ENCODE results near the gene BPHL.

Gene BPHL

DNA sequence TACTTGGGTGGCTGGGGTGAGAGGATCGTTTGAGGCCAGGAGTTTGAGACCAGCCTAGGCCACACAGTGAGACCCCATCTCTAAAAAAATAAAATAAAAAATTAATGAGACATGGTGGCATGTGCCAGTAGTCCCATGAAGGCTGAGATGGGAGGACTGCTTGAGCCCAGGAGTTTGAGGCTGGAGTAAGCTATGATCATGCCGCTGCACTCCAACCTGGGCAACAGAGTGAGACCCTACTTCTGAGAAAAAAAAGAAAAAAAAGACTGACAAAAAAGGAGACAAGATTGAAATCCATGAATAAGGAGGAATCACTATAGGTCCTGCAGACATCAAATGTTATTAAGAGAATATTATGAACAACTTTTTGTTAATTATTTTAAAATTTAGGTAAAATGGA, 23.7 kb upstream of the BPHL start:
- Mint-ChIP-seq H3K9me3 (no peaks in the 10 kb centered on the region), H3K4me3 (no peak overlapping the region), H3K4me1 (ENCODE audit: low read depth) (no peaks in the 10 kb centered on the region), H3K27ac (no peak overlapping the region), H3K36me3 (ENCODE audit: low read depth) (peaks cover 53% of the 10 kb centered on the region), H3K27me3 (no peaks in the 10 kb centered on the region)
- no peak for DNase-seq

DNA sequence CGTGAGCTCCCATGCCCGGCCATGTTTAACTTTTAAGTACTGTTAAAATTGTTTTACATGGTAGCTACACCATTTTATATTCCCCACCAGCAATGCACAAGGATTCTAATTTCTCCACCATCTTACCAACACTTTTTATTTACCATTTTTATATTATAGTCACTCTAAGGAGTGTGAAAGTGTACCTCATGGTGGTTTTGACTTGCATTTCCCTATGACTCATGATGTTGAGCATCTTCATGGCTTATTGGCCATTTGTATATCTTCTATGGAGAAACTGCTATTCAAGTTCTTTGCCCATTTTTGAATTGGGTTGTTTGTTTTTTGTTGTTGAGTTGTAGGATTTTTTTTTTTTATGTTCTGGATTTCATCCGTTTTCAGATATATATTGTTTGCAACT, 15.6 kb upstream of the BPHL start:
- Mint-ChIP-seq H3K27ac (peak overlapping the region; percentile 52), H3K36me3 (ENCODE audit: low read depth) (peaks cover 88% of the 10 kb centered on the region), H3K27me3 (no peaks in the 10 kb centered on the region), H3K9me3 (no peaks in the 10 kb centered on the region), H3K4me3 (no peak overlapping the region), H3K4me1 (ENCODE audit: low read depth) (peaks cover 9% of the 10 kb centered on the region)
- no peak for DNase-seq

GRCh38 chr6:3108746-3109414, 9.6 kb upstream of the BPHL start:
- no peaks in the 10 kb centered on the region for H3K9me3 Mint-ChIP-seq
- peak overlapping the region; percentile 39 for H3K27ac Mint-ChIP-seq
- no peak for DNase-seq
- H3K4me1 Mint-ChIP-seq (ENCODE audit: low read depth), result peaks cover 4% of the 10 kb centered on the region
- no peak overlapping the region for H3K4me3 Mint-ChIP-seq
- no peaks in the 10 kb centered on the region for H3K27me3 Mint-ChIP-seq
- peaks cover 92% of the 10 kb centered on the region for H3K36me3 Mint-ChIP-seq (ENCODE audit: low read depth)

GRCh38 chr6:3109761-3110160, 8.8 kb upstream of the BPHL start:
- Mint-ChIP-seq H3K4me3 (no peak overlapping the region), H3K27ac (no peak overlapping the region), H3K4me1 (ENCODE audit: low read depth) (peaks cover 8% of the 10 kb centered on the region), H3K9me3 (no peaks in the 10 kb centered on the region), H3K27me3 (no peaks in the 10 kb centered on the region), H3K36me3 (ENCODE audit: low read depth) (peaks cover 91% of the 10 kb centered on the region)
- no peak for DNase-seq

DNA sequence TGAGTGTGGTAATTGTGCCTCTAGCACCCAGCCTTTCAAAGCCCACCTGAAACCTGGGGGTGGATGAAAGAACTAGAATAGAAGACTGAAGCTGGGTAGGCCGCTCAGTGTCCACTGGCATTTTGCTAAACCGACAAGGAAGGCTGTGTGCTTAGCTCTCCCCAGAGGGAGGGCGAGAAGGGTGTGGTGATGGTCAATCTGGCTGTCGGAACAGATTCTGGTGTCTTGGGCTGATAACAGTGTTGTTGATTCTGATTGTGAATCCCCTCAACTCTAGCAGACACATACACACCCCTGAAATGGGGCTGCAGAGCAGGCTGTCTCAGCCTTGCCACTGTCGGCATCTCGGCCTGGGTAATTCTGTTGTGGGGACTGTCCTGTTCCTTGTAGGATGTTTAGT, 4.1 kb upstream of the BPHL start:
- Mint-ChIP-seq H3K4me1 (ENCODE audit: low read depth) (peaks cover 22% of the 10 kb centered on the region), H3K9me3 (no peaks in the 10 kb centered on the region), H3K27me3 (no peaks in the 10 kb centered on the region), H3K4me3 (no peak overlapping the region), H3K36me3 (ENCODE audit: low read depth) (peaks cover 58% of the 10 kb centered on the region), H3K27ac (peak overlapping the region; percentile 50)
- no peak for DNase-seq

- no peaks in the 10 kb centered on the region for H3K27me3 Mint-ChIP-seq
- H3K27ac Mint-ChIP-seq, result peak overlapping the region; percentile 85
- peaks cover 27% of the 10 kb centered on the region for H3K4me1 Mint-ChIP-seq (ENCODE audit: low read depth)
- H3K4me3 Mint-ChIP-seq, result peak overlapping the region; percentile 84
- DNase-seq, result no peak
- no peaks in the 10 kb centered on the region for H3K9me3 Mint-ChIP-seq
- peaks cover 24% of the 10 kb centered on the region for H3K36me3 Mint-ChIP-seq (ENCODE audit: low read depth)
Observed at GRCh38 chr6:3117912-3118352, 579 bp upstream of the BPHL start.

DNA sequence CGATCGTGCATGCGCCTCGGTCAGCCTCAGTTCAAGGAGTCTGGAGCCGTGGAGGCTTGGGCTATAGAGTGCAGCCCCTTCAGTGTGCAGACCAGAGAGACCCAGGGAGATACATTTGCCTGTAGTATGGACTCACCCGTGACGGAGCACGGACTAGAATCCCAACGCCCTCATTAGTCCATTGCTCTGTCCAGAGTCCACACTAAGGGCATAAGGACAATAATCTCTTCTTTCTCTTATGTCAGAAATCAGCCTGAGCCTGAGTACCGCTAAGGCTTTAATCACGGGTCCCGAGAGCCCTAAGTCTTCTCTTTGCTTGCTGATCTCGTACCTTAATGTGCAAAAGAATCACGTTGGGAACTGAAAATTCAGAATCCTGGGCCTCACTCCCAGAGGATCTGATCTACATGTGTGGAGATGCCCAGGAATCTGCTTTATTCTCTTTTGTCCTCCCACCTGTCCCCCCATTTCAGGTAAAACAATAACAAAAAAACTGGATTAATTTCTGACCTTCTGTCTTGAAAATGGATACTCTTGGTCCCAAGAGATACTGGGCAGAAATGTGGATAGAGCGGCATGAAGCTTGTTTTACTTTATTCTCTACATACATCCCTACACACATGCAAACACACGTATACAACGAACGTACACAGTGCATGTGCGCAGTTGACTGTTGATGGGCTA, 671 bp downstream of the BPHL start:
- H3K27me3 Mint-ChIP-seq, result no peaks in the 10 kb centered on the region

DNA sequence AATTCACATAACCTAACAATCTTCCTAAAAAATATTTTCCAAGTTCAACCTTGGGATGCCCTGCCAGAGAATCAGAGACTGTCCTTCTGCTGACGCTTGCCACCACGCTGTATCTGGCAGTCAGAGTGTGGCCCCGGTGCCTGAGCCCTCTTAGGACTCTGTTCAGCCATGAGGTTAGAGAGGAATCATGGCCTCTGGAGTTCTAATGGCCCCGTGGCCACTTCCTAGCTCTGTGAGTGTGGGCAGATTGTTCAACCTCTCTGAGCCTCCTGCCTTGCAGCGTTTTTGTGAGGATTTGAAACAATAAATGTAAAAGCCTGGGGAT, 2.2 kb downstream of the BPHL start:
- no peaks in the 10 kb centered on the region for H3K9me3 Mint-ChIP-seq
- no peaks in the 10 kb centered on the region for H3K27me3 Mint-ChIP-seq
- H3K4me3 Mint-ChIP-seq, result no peak overlapping the region
- H3K36me3 Mint-ChIP-seq (ENCODE audit: low read depth), result no peaks in the 10 kb centered on the region
- peaks cover 23% of the 10 kb centered on the region for H3K4me1 Mint-ChIP-seq (ENCODE audit: low read depth)
- no peak for DNase-seq
- H3K27ac Mint-ChIP-seq, result no peak overlapping the region

More for the DNA sequence above, 671 bp downstream of the BPHL start:
- peaks cover 27% of the 10 kb centered on the region for H3K4me1 Mint-ChIP-seq (ENCODE audit: low read depth)
- no peak for DNase-seq
- H3K4me3 Mint-ChIP-seq, result peak overlapping the region; percentile 84
- H3K27ac Mint-ChIP-seq, result peak overlapping the region; percentile 50
- H3K9me3 Mint-ChIP-seq, result no peaks in the 10 kb centered on the region
- peaks cover 13% of the 10 kb centered on the region for H3K36me3 Mint-ChIP-seq (ENCODE audit: low read depth)

DNA sequence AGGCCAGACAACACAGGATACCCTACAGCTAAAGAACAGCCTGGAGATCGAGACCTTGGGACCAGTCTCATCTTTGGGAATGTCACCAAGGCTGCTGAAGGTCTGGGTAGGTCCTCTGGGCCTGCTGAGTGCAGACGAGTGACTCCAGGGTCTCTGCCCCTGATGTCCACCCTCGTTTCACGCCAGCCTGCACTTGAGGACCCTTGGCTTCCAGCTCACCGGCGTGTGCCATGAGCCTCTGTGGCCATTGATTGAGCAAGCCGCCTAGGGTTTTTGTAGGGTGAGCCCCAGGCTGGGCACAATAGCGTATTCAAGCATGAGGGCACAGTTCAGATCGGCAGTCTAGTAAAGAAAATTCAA, 4.3 kb downstream of the BPHL start:
- Mint-ChIP-seq H3K27me3 (no peaks in the 10 kb centered on the region), H3K36me3 (ENCODE audit: low read depth) (no peaks in the 10 kb centered on the region), H3K27ac (no peak overlapping the region), H3K9me3 (no peaks in the 10 kb centered on the region), H3K4me3 (no peak overlapping the region), H3K4me1 (ENCODE audit: low read depth) (peaks cover 19% of the 10 kb centered on the region)
- DNase-seq, result no peak

DNA sequence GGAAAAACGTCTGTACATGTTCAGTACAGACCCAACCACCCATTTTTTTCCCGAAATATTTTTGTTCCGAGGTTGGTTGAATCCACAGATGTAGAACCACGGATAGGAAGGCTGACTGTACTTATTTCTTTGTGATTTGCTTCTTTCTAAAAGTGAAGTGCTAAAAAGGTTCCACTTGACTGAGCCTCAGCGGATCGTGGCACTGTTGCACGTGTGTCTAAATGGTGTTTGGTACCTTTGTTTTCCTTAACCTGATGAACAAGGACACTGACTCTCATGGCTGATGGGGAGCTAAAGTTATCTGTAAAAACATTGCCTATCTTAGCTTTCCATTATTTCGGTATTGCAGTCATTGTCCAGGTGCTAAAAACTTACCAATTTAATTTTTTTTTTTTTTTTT, 6.2 kb downstream of the BPHL start:
- DNase-seq, result no peak
- Mint-ChIP-seq H3K36me3 (ENCODE audit: low read depth) (peaks cover 10% of the 10 kb centered on the region), H3K4me3 (no peak overlapping the region), H3K9me3 (no peaks in the 10 kb centered on the region), H3K27ac (no peak overlapping the region), H3K27me3 (no peaks in the 10 kb centered on the region), H3K4me1 (ENCODE audit: low read depth) (peaks cover 8% of the 10 kb centered on the region)

GRCh38 chr6:3125815-3126214, 7.3 kb downstream of the BPHL start:
- Mint-ChIP-seq H3K4me3 (no peak overlapping the region), H3K36me3 (ENCODE audit: low read depth) (peaks cover 10% of the 10 kb centered on the region), H3K27me3 (no peaks in the 10 kb centered on the region), H3K9me3 (no peaks in the 10 kb centered on the region), H3K4me1 (ENCODE audit: low read depth) (peaks cover 8% of the 10 kb centered on the region), H3K27ac (no peak overlapping the region)
- no peak for DNase-seq

- H3K4me3 Mint-ChIP-seq, result no peak overlapping the region
- DNase-seq, result no peak
- no peaks in the 10 kb centered on the region for H3K9me3 Mint-ChIP-seq
- peaks cover 6% of the 10 kb centered on the region for H3K4me1 Mint-ChIP-seq (ENCODE audit: low read depth)
- H3K27ac Mint-ChIP-seq, result no peak overlapping the region
- no peaks in the 10 kb centered on the region for H3K27me3 Mint-ChIP-seq
- H3K36me3 Mint-ChIP-seq (ENCODE audit: low read depth), result peaks cover 10% of the 10 kb centered on the region
Observed at GRCh38 chr6:3128356-3129108, 10.0 kb downstream of the BPHL start.

- no peak overlapping the region for H3K27ac Mint-ChIP-seq
- no peaks in the 10 kb centered on the region for H3K27me3 Mint-ChIP-seq
- no peaks in the 10 kb centered on the region for H3K4me1 Mint-ChIP-seq (ENCODE audit: low read depth)
- DNase-seq, result no peak
- H3K36me3 Mint-ChIP-seq (ENCODE audit: low read depth), result peaks cover 11% of the 10 kb centered on the region
- no peaks in the 10 kb centered on the region for H3K9me3 Mint-ChIP-seq
- no peak overlapping the region for H3K4me3 Mint-ChIP-seq
Observed at GRCh38 chr6:3131695-3132094, 13.2 kb downstream of the BPHL start.

DNA sequence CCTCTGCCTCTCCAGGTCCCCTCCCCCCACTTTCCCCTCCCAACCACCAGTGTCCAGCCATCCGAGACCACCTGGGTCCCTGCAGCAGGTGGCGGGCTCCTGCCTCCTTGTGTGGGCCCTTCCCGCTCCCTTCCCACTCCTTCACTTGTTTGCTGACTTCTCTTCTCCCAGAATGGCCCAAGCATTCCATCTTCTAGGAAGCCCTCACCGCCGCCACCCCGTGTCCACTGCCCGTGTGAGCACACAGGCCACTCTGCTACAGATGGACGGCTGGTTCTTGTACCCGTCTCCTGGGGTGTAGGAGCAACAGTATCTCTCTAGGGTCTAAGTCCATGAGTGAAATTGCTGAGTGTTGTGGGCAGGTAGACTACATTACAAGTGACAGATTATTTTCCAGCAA, 15.0 kb downstream of the BPHL start:
- Mint-ChIP-seq H3K9me3 (no peaks in the 10 kb centered on the region), H3K4me1 (ENCODE audit: low read depth) (peaks cover 2% of the 10 kb centered on the region), H3K27me3 (no peaks in the 10 kb centered on the region), H3K27ac (no peak overlapping the region), H3K4me3 (no peak overlapping the region), H3K36me3 (ENCODE audit: low read depth) (peaks cover 22% of the 10 kb centered on the region)
- no peak for DNase-seq

GRCh38 chr6:3135668-3136291, 17.3 kb downstream of the BPHL start:
- DNase-seq, result no peak
- Mint-ChIP-seq H3K4me1 (ENCODE audit: low read depth) (peaks cover 7% of the 10 kb centered on the region), H3K27ac (no peak overlapping the region), H3K4me3 (no peak overlapping the region), H3K27me3 (no peaks in the 10 kb centered on the region), H3K9me3 (no peaks in the 10 kb centered on the region), H3K36me3 (ENCODE audit: low read depth) (peaks cover 34% of the 10 kb centered on the region)
